Measurements from ENCODE around the gene NFKB2.

Gene NFKB2

GRCh38 chr10:102394801-102395399 is 605 bp upstream of the NFKB2 start:
- no peak for DNase-seq (ENCODE audit: low spot score)

- DNase-seq (ENCODE audit: low spot score), result no peak
These were observed 779 bp downstream of the NFKB2 start for GRCh38 chr10:102396317-102396650.

GRCh38 chr10:102396730-102397151 is 1.2 kb downstream of the NFKB2 start:
- DNase-seq (ENCODE audit: low spot score), result no peak

GRCh38 chr10:102397222-102398171 is 2.0 kb downstream of the NFKB2 start:
- DNase-seq (ENCODE audit: low spot score), result no peak

- no peak for DNase-seq (ENCODE audit: low spot score)
These were observed 2.9 kb downstream of the NFKB2 start for GRCh38 chr10:102398172-102399020.

GRCh38 chr10:102399217-102400021 is 3.9 kb downstream of the NFKB2 start:
- peak; percentile 86 for DNase-seq (ENCODE audit: low spot score)

GRCh38 chr10:102400076-102400475 is 4.6 kb downstream of the NFKB2 start:
- DNase-seq (ENCODE audit: low spot score), result no peak

GRCh38 chr10:102400598-102401341 is 5.3 kb downstream of the NFKB2 start:
- no peak for DNase-seq (ENCODE audit: low spot score)

- no peak for DNase-seq (ENCODE audit: low spot score)
These were observed 5.8 kb downstream of the NFKB2 start for GRCh38 chr10:102401342-102401654.

- no peak for DNase-seq (ENCODE audit: low spot score)
These were observed 6.4 kb downstream of the NFKB2 start for GRCh38 chr10:102401735-102402511.

- no peak for DNase-seq (ENCODE audit: low spot score)
These were observed 7.0 kb downstream of the NFKB2 start for GRCh38 chr10:102402512-102402896.

- no peak for DNase-seq (ENCODE audit: low spot score)
These were observed 7.6 kb downstream of the NFKB2 start for GRCh38 chr10:102403115-102403514.

GRCh38 chr10:102404361-102405107 is 9.0 kb downstream of the NFKB2 start:
- no peak for DNase-seq (ENCODE audit: low spot score)

GRCh38 chr10:102405108-102405571 is 9.6 kb downstream of the NFKB2 start:
- no peak for DNase-seq (ENCODE audit: low spot score)

GRCh38 chr10:102405632-102406031 is 10.1 kb downstream of the NFKB2 start:
- no peak for DNase-seq (ENCODE audit: low spot score)

- DNase-seq (ENCODE audit: low spot score), result no peak
These were observed 11.3 kb downstream of the NFKB2 start for GRCh38 chr10:102406815-102407214.

GRCh38 chr10:102407425-102408130 is 12.1 kb downstream of the NFKB2 start:
- no peak for DNase-seq (ENCODE audit: low spot score)

- DNase-seq (ENCODE audit: low spot score), result no peak
These were observed 12.7 kb downstream of the NFKB2 start for GRCh38 chr10:102408131-102408727.
